NB4 (cell line): ENCODE results near the gene SH3PXD2B.

Source experiments
- DNase-seq: peaks from one replicate; pipeline ENCODE4 v3.0.0; 2010; ENCODE audit warnings: low read depth
- H3K4me3 ChIP-seq: one replicate; pipeline ENCODE4 v1.5.1; 2011; ENCODE audit warnings: mild to moderate bottlenecking, low read depth, low read length, moderate library complexity
- CTCF ChIP-seq: IDR thresholded peaks from one replicate; pipeline ENCODE4 v1.5.1; 2012; ENCODE audit warnings: low read depth, low read length
- MAX ChIP-seq: IDR thresholded peaks from 2 replicates; pipeline ENCODE4 v1.6.1; 2011; ENCODE audit warnings: low read depth, low read length
- MYC ChIP-seq: IDR thresholded peaks from 2 replicates; pipeline ENCODE4 v1.6.1; 2011; ENCODE audit warnings: low read depth, low read length
- POLR2A ChIP-seq: IDR thresholded peaks from 2 replicates; pipeline ENCODE4 v1.6.1; 2011; ENCODE audit warnings: mild to moderate bottlenecking; ENCODE audit not compliant: insufficient read length; ENCODE audit errors: extremely low read depth

The SH3PXD2B gene

GRCh38 chr5:172448999-172449398, 5.3 kb downstream of the SH3PXD2B start:
- TF ChIP-seq POLR2A = no peak
- TF ChIP-seq MYC = no peak
- no peak for TF ChIP-seq CTCF
- no peak for TF ChIP-seq MAX
- no peak for DNase-seq
- H3K4me3 ChIP-seq = no peak overlapping the region

GRCh38 chr5:172447646-172448365, 6.5 kb downstream of the SH3PXD2B start:
- TF ChIP-seq CTCF (no peak), POLR2A (no peak), MAX (no peak), MYC (no peak)
- no peak overlapping the region for H3K4me3 ChIP-seq
- no peak for DNase-seq

DNA sequence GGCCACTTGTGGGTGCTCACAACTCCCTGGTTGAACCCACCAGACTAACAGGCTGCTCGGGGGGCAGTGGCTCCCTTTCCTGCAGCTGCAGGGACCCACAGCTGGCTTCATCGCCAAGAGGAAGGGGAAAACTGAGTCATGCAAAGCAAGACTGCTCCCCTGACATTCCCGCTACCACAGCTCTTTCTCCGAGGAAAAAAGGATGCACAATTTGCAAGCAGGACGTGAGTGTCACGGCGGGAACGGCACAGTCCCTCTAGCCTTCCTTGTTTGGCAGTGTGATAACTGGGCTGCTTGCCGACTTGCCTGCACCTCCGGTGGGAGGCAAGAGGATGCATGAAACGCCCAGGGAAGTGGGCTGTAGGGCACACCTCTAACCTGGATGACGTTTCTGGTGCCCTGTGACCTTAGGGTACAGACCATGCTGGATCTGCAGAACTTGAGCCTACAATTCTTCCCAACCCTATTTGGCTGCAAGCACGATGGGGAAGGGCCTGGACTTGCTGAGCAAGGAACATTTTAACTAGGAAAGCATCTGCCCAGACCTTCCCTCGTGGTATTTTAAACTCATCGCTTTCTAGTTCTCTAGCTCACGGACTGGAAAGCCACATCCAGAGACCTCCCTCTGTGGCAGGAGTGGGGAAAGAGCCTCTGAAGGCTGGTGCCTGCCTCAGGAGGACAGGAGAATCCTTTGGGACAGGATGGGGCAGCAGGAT, 7.8 kb downstream of the SH3PXD2B start:
- no peak overlapping the region for H3K4me3 ChIP-seq
- TF ChIP-seq POLR2A = no peak
- no peak for TF ChIP-seq CTCF
- no peak for TF ChIP-seq MYC
- TF ChIP-seq MAX = no peak
- no peak for DNase-seq

- TF ChIP-seq POLR2A = no peak
- TF ChIP-seq MAX = no peak
- no peak for TF ChIP-seq CTCF
- TF ChIP-seq MYC = no peak
- DNase-seq = no peak
- H3K4me3 ChIP-seq = no peak overlapping the region
These were observed 8.5 kb downstream of the SH3PXD2B start for GRCh38 chr5:172445866-172446265.

DNA sequence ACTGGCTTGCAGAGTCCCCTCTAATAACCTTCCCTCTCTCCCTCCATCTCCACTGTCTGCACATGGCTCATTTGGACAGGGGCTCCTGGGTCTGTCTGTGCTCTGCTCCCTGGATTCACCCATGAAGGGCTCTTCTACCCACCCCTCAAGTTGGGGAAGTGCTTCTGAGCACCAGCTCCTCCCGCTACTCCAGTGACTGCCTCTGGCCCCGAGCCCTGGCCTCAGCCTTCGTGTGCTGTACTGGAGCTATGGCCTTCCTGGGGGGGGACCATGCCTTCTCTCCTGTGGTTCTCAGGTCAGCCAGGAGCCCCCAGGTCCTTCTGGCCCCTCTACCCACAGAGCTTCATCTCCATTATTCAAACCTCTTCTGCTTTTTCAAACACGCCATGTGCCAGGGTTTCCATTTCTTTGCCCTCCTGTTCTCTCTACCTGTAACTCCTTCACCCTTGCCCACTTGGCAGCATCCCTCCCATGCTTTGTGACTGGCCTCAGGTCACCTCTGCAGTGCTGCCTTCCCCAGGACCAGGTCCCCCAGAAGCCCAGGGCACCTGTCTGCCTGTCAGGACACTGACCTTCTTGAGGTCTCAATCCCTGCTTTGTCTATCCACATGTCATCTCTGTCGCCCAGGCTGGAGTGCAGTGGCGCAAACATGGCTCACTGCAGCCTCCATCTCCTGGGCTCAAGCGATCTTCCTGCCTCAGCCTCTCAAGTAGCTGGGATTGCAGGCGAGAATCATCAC, 9.5 kb downstream of the SH3PXD2B start:
- no peak for TF ChIP-seq MAX
- no peak for TF ChIP-seq MYC
- TF ChIP-seq POLR2A = no peak
- TF ChIP-seq CTCF = no peak
- DNase-seq = no peak
- no peak overlapping the region for H3K4me3 ChIP-seq
